Neuronal stem cell (in vitro differentiated cells): Measurements from ENCODE around the gene ANP32B.
"Not testable (repeated sequence)": the region's sequence is repeated elsewhere in the genome, so short reads cannot be mapped to it uniquely, and the experiment has no call there.

Experiments
- DNase-seq: peaks from one replicate; pipeline ENCODE4 v3.0.0-alpha.2; 2013; ENCODE audit warnings: low spot score
- H2AFZ ChIP-seq: one replicate; pipeline ENCODE4 v1.6.1; 2013; ENCODE audit warnings: mild to moderate bottlenecking, low read length, inconsistent platforms
- H2AK5ac ChIP-seq: 2 replicates; pipeline ENCODE4 v1.6.1; 2013; ENCODE audit warnings: low read depth, mild to moderate bottlenecking, inconsistent platforms, low read length, moderate library complexity, mixed read lengths
- H2BK120ac ChIP-seq: 2 replicates; pipeline ENCODE4 v1.6.1; 2013; ENCODE audit warnings: low read depth, mild to moderate bottlenecking, inconsistent platforms, low read length, moderate library complexity, mixed read lengths
- H2BK12ac ChIP-seq: one replicate; pipeline ENCODE4 v1.6.1; 2013; ENCODE audit warnings: low read length, inconsistent platforms
- H2BK15ac ChIP-seq: 2 replicates; pipeline ENCODE4 v1.6.1; 2013; ENCODE audit warnings: mild to moderate bottlenecking, low read length, inconsistent platforms, mixed read lengths
- H2BK5ac ChIP-seq: one replicate; pipeline ENCODE4 v1.6.1; 2013; ENCODE audit warnings: inconsistent platforms, mild to moderate bottlenecking, low read length, moderate library complexity
- H3K14ac ChIP-seq: one replicate; pipeline ENCODE4 v1.6.1; 2013; ENCODE audit warnings: low read length, inconsistent platforms
- H3K18ac ChIP-seq: 2 replicates; pipeline ENCODE4 v1.6.1; 2013; ENCODE audit warnings: low read length, inconsistent platforms
- H3K23ac ChIP-seq: 2 replicates; pipeline ENCODE4 v1.6.1; 2013; ENCODE audit warnings: low read depth, mild to moderate bottlenecking, mixed read lengths, low read length, inconsistent platforms; ENCODE audit not compliant: poor library complexity
- H3K27ac ChIP-seq: replicated peaks from 3 replicates; pipeline ENCODE4 v1.5.1; 2013; ENCODE audit warnings: low read length, inconsistent platforms
- H3K27me3 ChIP-seq, 3 experiments: 2 replicates each; pipeline ENCODE4 v1.6.1; 2013; ENCODE audit warnings: low read length in 3 of 3, mild to moderate bottlenecking in 2 of 3, inconsistent platforms in 1 of 3, low read depth in 1 of 3, mixed read lengths in 1 of 3, moderate library complexity in 1 of 3; ENCODE audit not compliant: control insufficient read depth in 3 of 3, insufficient read depth in 3 of 3
- H3K36me3 ChIP-seq, 2 donors: replicated peaks in 1 of 2; 2 replicates each; pipeline ENCODE4 v1.6.1; 2013; ENCODE audit warnings: low read length in 2 of 2; ENCODE audit not compliant: control insufficient read depth in 2 of 2, insufficient read depth in 2 of 2
- H3K4ac ChIP-seq: 2 replicates; pipeline ENCODE4 v1.6.1; 2013; ENCODE audit warnings: inconsistent platforms, mild to moderate bottlenecking, low read length, moderate library complexity
- H3K4me1 ChIP-seq, 2 donors: 1 replicate in 1 of 2; 2 replicates in 1 of 2; pipeline ENCODE4 v1.6.1; 2013; ENCODE audit warnings: low read length in 2 of 2, low read depth in 1 of 2; ENCODE audit not compliant: control insufficient read depth in 2 of 2, insufficient read depth in 1 of 2
- H3K4me2 ChIP-seq: one replicate; pipeline ENCODE4 v1.6.1; 2013; ENCODE audit warnings: mild to moderate bottlenecking, low read length, inconsistent platforms; ENCODE audit not compliant: insufficient read depth, poor library complexity, severe bottlenecking
- H3K4me3 ChIP-seq, 2 donors: 2 replicates each; pipeline ENCODE4 v1.5.1; 2013; ENCODE audit warnings: low read length in 2 of 2, mild to moderate bottlenecking in 2 of 2, inconsistent platforms in 1 of 2, moderate library complexity in 1 of 2
- H3K79me1 ChIP-seq: one replicate; pipeline ENCODE4 v1.6.1; 2013; ENCODE audit warnings: low read depth, mild to moderate bottlenecking, inconsistent platforms, low read length, moderate library complexity
- H3K9ac ChIP-seq: one replicate; pipeline ENCODE4 v1.6.1; 2013; ENCODE audit warnings: mild to moderate bottlenecking, low read depth, low read length, inconsistent platforms; ENCODE audit not compliant: poor library complexity
- H3K9me3 ChIP-seq, 2 donors: replicated peaks in 1 of 2; 2 replicates each; pipeline versions ENCODE3 to v1.6.1; 2013; ENCODE audit warnings: low read length in 2 of 2, mild to moderate bottlenecking in 2 of 2, inconsistent platforms in 1 of 2, low read depth in 1 of 2, mixed read lengths in 1 of 2, moderate library complexity in 1 of 2; ENCODE audit not compliant: control insufficient read depth in 2 of 2, insufficient read depth in 1 of 2
- H4K8ac ChIP-seq: one replicate; pipeline ENCODE4 v1.6.1; 2013; ENCODE audit warnings: low read depth, mild to moderate bottlenecking, inconsistent platforms, low read length, moderate library complexity
- H4K91ac ChIP-seq: one replicate; pipeline ENCODE4 v1.6.1; 2013; ENCODE audit warnings: low read length, low read depth, mild to moderate bottlenecking, inconsistent platforms; ENCODE audit not compliant: poor library complexity
- WGBS, 2 donors: extraction: QIAGEN DNeasy Blood & Tissue Kit; methylation state at CpG; one replicate each; pipeline ENCODE4 v1.1.7; 2013; ENCODE audit warnings: missing lambda C conversion rate in 2 of 2, mixed read lengths in 1 of 2; ENCODE audit not compliant: insufficient read length in 2 of 2, insufficient replicate concordance in 1 of 2; ENCODE audit errors: extremely low coverage in 2 of 2; 5-methylcytosine and 5-hydroxymethylcytosine counted together

The ANP32B gene

GRCh38 chr9:97943308-97943855 is 39.8 kb upstream of the ANP32B start:
- no peaks in the 10 kb centered on the region for H3K9me3 ChIP-seq
- no peak overlapping the region for H3K18ac ChIP-seq
- H2BK120ac ChIP-seq: no peak overlapping the region
- no peaks in the 10 kb centered on the region for H3K4me1 ChIP-seq
- no peak overlapping the region for H2BK12ac ChIP-seq
- no peak overlapping the region for H4K91ac ChIP-seq
- H2BK5ac ChIP-seq: no peak overlapping the region
- no peak overlapping the region for H3K14ac ChIP-seq
- no peak overlapping the region for H3K4ac ChIP-seq
- H4K8ac ChIP-seq: no peak overlapping the region
- H3K4me2 ChIP-seq: no peak overlapping the region
- H2AFZ ChIP-seq: no peak overlapping the region
- H2BK15ac ChIP-seq: no peak overlapping the region
- no peak overlapping the region for H3K4me3 ChIP-seq
- H2AK5ac ChIP-seq: no peak overlapping the region
- no peaks in the 10 kb centered on the region for H3K36me3 ChIP-seq
- DNase-seq: no peak
- H3K79me1 ChIP-seq: no peaks in the 10 kb centered on the region
- H3K9ac ChIP-seq: no peak overlapping the region
- H3K23ac ChIP-seq: no peak overlapping the region
- peaks cover 0 to 58% (median 24%) of the 10 kb centered on the region in 3 experiments for H3K27me3 ChIP-seq
- H3K27ac ChIP-seq: no peak overlapping the region

DNA sequence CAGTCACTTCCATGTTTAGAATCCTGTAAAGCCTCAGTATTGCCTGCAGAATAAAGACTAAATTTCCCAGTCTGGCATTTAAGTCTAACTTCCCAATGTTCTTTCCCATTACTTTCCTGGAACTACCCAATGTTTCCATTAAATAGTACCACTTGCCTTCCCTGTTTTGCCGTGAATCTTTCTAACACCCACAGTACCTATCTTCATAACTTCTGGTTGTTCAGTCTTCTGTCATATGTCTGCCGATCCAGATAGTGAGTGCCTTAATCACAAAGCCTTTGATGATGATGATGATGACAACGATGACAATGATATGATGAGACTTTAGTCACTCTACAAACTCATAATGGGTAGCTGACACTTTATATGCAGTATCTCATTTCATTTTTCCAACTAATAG is 38.5 kb upstream of the ANP32B start:
- no peak for DNase-seq
- no CpG with 5 or more reads among the region's 3 CpGs for WGBS, 2 donors

DNA sequence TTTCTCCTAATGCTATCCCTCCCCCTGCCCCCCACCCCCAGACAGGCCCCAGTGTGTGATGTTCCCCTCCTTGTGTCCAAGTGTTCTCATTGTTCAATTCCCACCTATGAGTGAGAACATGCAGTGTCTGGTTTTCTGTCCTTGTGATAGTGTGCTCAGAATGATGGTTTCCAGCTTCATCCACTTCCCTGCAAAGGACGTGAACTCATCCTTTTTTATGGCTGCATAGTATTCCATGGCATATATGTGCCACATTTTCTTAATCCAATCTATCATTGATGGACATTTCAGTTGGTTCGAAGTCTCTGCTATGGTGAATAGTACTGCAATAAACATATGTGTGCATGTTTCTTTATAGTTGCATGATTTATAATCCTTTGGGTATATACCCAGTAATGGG is 37.7 kb upstream of the ANP32B start:
- H3K4me1 ChIP-seq, H3K14ac ChIP-seq, H2BK5ac ChIP-seq, H3K36me3 ChIP-seq, H3K18ac ChIP-seq, H3K9me3 ChIP-seq, H4K8ac ChIP-seq, H3K9ac ChIP-seq, H2BK120ac ChIP-seq, H4K91ac ChIP-seq, H3K27ac ChIP-seq, H3K23ac ChIP-seq, H3K4ac ChIP-seq, H2BK15ac ChIP-seq, H3K79me1 ChIP-seq, H3K4me2 ChIP-seq, H2AFZ ChIP-seq, H2BK12ac ChIP-seq, H3K4me3 ChIP-seq, H2AK5ac ChIP-seq, DNase-seq: not testable (repeated sequence)
- peaks cover 0 to 38% (median 20%) of the 10 kb centered on the region in 3 experiments for H3K27me3 ChIP-seq
- no CpG with 5 or more reads among the region's 2 CpGs for WGBS, 2 donors

More for the DNA sequence above, 38.5 kb upstream of the ANP32B start:
- H3K4ac ChIP-seq: no peak overlapping the region
- no peaks in the 10 kb centered on the region for H3K4me1 ChIP-seq
- no peak overlapping the region for H2BK5ac ChIP-seq
- H4K91ac ChIP-seq: no peak overlapping the region
- H3K23ac ChIP-seq: no peak overlapping the region
- peaks cover 0 to 46% (median 24%) of the 10 kb centered on the region in 3 experiments for H3K27me3 ChIP-seq
- no peak overlapping the region for H2BK120ac ChIP-seq
- no peak overlapping the region for H2AK5ac ChIP-seq
- H3K4me3 ChIP-seq: no peak overlapping the region
- H3K4me2 ChIP-seq: no peak overlapping the region
- H4K8ac ChIP-seq: no peak overlapping the region
- no peak overlapping the region for H2BK12ac ChIP-seq
- no peak overlapping the region for H2BK15ac ChIP-seq
- no peaks in the 10 kb centered on the region for H3K9me3 ChIP-seq
- H3K79me1 ChIP-seq: no peaks in the 10 kb centered on the region
- H3K27ac ChIP-seq: no peak overlapping the region
- H3K9ac ChIP-seq: no peak overlapping the region
- H2AFZ ChIP-seq: no peak overlapping the region
- no peaks in the 10 kb centered on the region for H3K36me3 ChIP-seq
- no peak overlapping the region for H3K18ac ChIP-seq
- no peak overlapping the region for H3K14ac ChIP-seq

DNA sequence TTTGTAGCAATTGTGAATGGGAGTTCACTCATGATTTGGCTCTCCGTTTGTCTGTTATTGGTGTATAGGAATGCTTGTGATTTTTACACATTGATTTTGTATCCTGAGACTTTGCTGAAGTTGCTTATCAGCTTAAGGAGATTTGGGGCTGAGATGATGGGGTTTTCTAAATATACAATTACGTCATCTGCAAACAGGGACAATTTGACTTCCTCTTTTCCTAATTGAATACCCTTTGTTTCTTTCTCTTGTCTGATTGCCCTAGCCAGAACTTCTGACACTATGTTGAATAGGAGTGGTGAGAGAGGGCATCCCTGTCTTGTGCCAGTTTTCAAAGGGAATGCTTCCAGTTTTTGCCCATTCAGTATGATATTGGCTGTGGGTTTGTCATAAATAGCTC is 36.0 kb upstream of the ANP32B start:
- not testable (repeated sequence) for H2BK15ac ChIP-seq, H3K36me3 ChIP-seq, H2BK5ac ChIP-seq, H2AK5ac ChIP-seq, H4K8ac ChIP-seq, H3K18ac ChIP-seq, H3K4ac ChIP-seq, H3K27ac ChIP-seq, H3K23ac ChIP-seq, H3K79me1 ChIP-seq, H2BK120ac ChIP-seq, H2BK12ac ChIP-seq, H3K9me3 ChIP-seq, H3K14ac ChIP-seq, H2AFZ ChIP-seq, DNase-seq, H3K4me3 ChIP-seq, H3K9ac ChIP-seq, H3K4me2 ChIP-seq, H3K4me1 ChIP-seq, H4K91ac ChIP-seq
- H3K27me3 ChIP-seq: peaks cover 0 to 21% (median 13%) of the 10 kb centered on the region in 3 experiments
- no CpG with 5 or more reads among the region's 2 CpGs for WGBS, 2 donors
